ENCODE results near the gene FOXP1.

The FOXP1 gene

DNA sequence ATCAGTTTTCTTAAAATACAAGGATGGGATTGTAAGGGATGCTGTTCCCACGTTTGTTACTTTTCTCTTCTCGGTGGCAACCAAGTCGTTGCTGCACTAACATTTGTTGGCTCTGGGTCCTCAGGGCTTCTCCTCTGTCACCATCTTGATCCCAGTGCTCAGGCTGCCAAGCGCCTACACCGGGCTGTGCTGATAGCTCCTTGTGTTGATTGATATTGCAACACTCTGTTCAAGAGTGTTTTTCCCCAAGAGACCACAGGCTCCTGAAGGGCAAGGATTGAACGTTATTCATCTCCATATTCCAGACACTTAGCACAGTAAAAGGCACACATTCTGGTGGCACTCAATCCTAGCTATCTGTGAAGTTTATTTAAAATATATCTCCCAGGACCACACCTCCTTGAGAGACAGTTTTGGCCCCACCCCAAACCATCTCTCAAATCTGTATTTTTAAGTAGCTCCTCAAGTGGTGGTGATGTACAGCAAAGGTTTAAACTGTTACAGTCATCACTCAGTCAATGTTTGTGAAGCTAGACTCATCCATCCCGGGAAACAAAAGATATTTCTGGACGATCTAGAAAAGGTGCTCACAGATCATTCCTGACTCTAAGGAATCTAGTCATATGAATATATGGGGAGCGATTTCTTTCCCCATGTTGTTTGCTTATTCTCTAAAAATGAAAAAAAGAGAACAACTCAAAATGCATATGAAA lies 38.5 kb upstream of the FOXP1 start:
- H3K27me3 ChIP-seq (replicated peaks; ENCODE audit: control insufficient read depth, insufficient read depth, low read length): 0 out of 2 replicates have a peak, but pooled peaks cover 2% of the 10 kb centered on the region
- H3K36me3 ChIP-seq (ENCODE audit: control insufficient read depth, insufficient read depth, low read length): no peaks in the 10 kb centered on the region
- DNase-seq (ENCODE audit: extremely low read depth, insufficient read length): no peak
- H3K4me3 ChIP-seq (replicated peaks; ENCODE audit: low read depth, low read length): no peak overlapping the region
- TF ChIP-seq, protein P1, sequence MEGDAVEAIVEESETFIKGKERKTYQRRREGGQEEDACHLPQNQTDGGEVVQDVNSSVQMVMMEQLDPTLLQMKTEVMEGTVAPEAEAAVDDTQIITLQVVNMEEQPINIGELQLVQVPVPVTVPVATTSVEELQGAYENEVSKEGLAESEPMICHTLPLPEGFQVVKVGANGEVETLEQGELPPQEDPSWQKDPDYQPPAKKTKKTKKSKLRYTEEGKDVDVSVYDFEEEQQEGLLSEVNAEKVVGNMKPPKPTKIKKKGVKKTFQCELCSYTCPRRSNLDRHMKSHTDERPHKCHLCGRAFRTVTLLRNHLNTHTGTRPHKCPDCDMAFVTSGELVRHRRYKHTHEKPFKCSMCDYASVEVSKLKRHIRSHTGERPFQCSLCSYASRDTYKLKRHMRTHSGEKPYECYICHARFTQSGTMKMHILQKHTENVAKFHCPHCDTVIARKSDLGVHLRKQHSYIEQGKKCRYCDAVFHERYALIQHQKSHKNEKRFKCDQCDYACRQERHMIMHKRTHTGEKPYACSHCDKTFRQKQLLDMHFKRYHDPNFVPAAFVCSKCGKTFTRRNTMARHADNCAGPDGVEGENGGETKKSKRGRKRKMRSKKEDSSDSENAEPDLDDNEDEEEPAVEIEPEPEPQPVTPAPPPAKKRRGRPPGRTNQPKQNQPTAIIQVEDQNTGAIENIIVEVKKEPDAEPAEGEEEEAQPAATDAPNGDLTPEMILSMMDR (IDR thresholded peaks at IDR 0.05; ENCODE audit: insufficient read depth, low read length, poor library complexity, severe bottlenecking): no peak

GRCh38 chr3:71618538-71618937 lies 35.0 kb upstream of the FOXP1 start:
- H3K27me3 ChIP-seq (replicated peaks; ENCODE audit: control insufficient read depth, insufficient read depth, low read length): 0 out of 2 replicates have a peak, but pooled peaks cover 2% of the 10 kb centered on the region
- no peaks in the 10 kb centered on the region for H3K36me3 ChIP-seq (ENCODE audit: control insufficient read depth, insufficient read depth, low read length)
- no peak for DNase-seq (ENCODE audit: extremely low read depth, insufficient read length)
- H3K4me3 ChIP-seq (replicated peaks; ENCODE audit: low read depth, low read length): no peak overlapping the region
- TF ChIP-seq, protein P1 (IDR thresholded peaks at IDR 0.05; ENCODE audit: insufficient read depth, low read length, poor library complexity, severe bottlenecking): no peak

DNA sequence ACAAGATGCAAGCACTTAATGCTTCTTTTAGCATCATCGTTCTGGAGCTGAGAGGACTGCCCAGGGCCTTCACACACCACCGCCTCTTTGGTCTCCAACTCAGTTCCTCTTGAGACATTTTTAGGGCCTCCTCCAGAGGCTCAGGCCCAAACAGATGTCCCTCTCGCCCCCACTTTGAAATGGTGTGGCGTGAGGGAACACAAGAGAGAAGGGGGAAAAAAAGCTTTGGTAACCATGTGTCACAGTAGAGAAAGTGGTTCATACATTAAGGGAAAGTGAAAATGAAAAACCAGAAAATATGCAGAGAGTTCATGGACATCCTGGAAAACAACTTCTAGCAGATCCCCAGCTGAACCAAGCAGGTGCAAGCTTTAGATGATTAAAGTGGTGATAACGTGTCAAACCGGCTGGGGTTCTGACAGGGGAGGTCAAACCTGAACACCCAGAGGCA lies 33.1 kb upstream of the FOXP1 start:
- Histone ChIP-seq H3K36me3 (ENCODE audit: control insufficient read depth, insufficient read depth, low read length) (no peaks in the 10 kb centered on the region), H3K4me3 (replicated peaks; ENCODE audit: low read depth, low read length) (no peak overlapping the region), H3K27me3 (replicated peaks; ENCODE audit: control insufficient read depth, insufficient read depth, low read length) (no peaks in the 10 kb centered on the region)
- DNase-seq (ENCODE audit: extremely low read depth, insufficient read length): no peak
- TF ChIP-seq, protein P1 (IDR thresholded peaks at IDR 0.05; ENCODE audit: insufficient read depth, low read length, poor library complexity, severe bottlenecking): no peak

DNA sequence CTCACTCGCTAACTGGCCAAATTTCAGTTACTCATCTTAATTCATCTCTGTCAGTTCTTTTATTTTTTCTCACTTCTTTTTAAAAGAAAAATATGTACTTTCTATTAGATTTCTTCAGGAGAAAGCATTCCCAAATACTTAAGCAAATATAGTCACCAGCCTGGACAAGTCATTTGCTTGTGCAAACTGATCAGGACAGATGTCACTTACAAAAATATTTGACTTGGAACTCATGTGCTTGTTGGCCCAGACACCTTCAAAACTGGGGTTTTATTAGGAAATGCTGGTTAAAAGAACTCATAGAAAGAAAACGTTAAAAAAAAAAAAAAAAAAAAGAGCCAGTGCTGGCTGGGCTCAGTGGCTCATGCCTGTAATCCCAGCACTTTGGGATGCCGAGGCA lies 31.3 kb upstream of the FOXP1 start:
- H3K4me3 ChIP-seq (replicated peaks; ENCODE audit: low read depth, low read length): no peak overlapping the region
- H3K36me3 ChIP-seq (ENCODE audit: control insufficient read depth, insufficient read depth, low read length): no peaks in the 10 kb centered on the region
- no peaks in the 10 kb centered on the region for H3K27me3 ChIP-seq (replicated peaks; ENCODE audit: control insufficient read depth, insufficient read depth, low read length)
- DNase-seq (ENCODE audit: extremely low read depth, insufficient read length): no peak
- TF ChIP-seq, protein P1 (IDR thresholded peaks at IDR 0.05; ENCODE audit: insufficient read depth, low read length, poor library complexity, severe bottlenecking): no peak

DNA sequence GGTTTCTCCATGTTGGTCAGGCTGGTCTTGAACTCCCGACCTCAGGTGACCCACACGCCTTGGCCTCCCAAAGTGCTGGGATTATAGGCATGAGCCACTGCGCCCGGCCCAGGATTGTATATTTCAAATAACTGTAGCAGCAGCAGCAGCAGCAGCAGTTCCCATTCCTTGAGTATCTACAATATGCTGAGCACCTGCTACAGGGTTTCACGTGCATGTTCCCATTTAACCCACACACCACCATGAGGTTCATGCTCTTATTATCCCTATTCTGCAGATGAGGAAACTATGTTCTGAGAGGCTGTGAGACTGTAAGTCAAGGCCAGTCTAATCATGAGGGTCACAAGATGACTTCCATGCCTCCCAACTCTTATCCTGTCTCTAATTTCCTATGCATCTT lies 30.9 kb upstream of the FOXP1 start:
- no peaks in the 10 kb centered on the region for H3K27me3 ChIP-seq (replicated peaks; ENCODE audit: control insufficient read depth, insufficient read depth, low read length)
- H3K4me3 ChIP-seq (replicated peaks; ENCODE audit: low read depth, low read length): no peak overlapping the region
- H3K36me3 ChIP-seq (ENCODE audit: control insufficient read depth, insufficient read depth, low read length): no peaks in the 10 kb centered on the region
- no peak for DNase-seq (ENCODE audit: extremely low read depth, insufficient read length)
- TF ChIP-seq, protein P1 (IDR thresholded peaks at IDR 0.05; ENCODE audit: insufficient read depth, low read length, poor library complexity, severe bottlenecking): no peak
